ENCODE data around the gene CHCHD6.

CHCHD6 gene

GRCh38 chr3:127000761-127001160, 296.7 kb downstream of the CHCHD6 start:
- no peak for DNase-seq

GRCh38 chr3:127001486-127002194, 297.6 kb downstream of the CHCHD6 start:
- no peak for DNase-seq

- DNase-seq: no peak
These were observed 298.4 kb downstream of the CHCHD6 start for GRCh38 chr3:127002195-127003174.

- DNase-seq: no peak
These were observed 299.1 kb downstream of the CHCHD6 start for GRCh38 chr3:127003175-127003555.

- DNase-seq: no peak
These were observed 299.7 kb downstream of the CHCHD6 start for GRCh38 chr3:127003601-127004280.

- no peak for DNase-seq
These were observed 300.8 kb downstream of the CHCHD6 start for GRCh38 chr3:127004641-127005397.

- DNase-seq: no peak
These were observed 301.9 kb downstream of the CHCHD6 start for GRCh38 chr3:127005864-127006500.

GRCh38 chr3:127006781-127007436, 302.9 kb downstream of the CHCHD6 start:
- no peak for DNase-seq

- no peak for DNase-seq
These were observed 304.2 kb downstream of the CHCHD6 start for GRCh38 chr3:127008236-127008635.

- no peak for DNase-seq
These were observed 305.5 kb downstream of the CHCHD6 start for GRCh38 chr3:127009531-127009930.
